Measurements from ENCODE around the gene OR2L2. TPM values are rescaled to one million over a fixed set of nuclear protein-coding genes. Genes with fewer than 3 reads are reported as not detected.
"Not testable (repeated sequence)": the region's sequence is repeated elsewhere in the genome, so short reads cannot be mapped to it uniquely, and the experiment has no call there.

Gene OR2L2
- total RNA-seq, 2 experiments from 2014 or later: 0.10 TPM

GRCh38 chr1:248065604-248066003 lies 35.7 kb downstream of the OR2L2 start:
- DNase-seq: no peak
- Mint-ChIP-seq H3K27ac (no peak overlapping the region), H3K4me3 (no peak overlapping the region), H3K36me3 (ENCODE audit: low read depth) (no peaks in the 10 kb centered on the region), H3K4me1 (no peaks in the 10 kb centered on the region), H3K27me3 (no peaks in the 10 kb centered on the region), H3K9me3 (peaks cover 5% of the 10 kb centered on the region)
- POLR2A ChIA-PET: no interaction called here
- CTCF ChIA-PET: no interaction called here

- H3K9me3 Mint-ChIP-seq: peaks cover 12% of the 10 kb centered on the region
- H3K36me3 Mint-ChIP-seq (ENCODE audit: low read depth); CTCF ChIA-PET; H3K4me3 Mint-ChIP-seq; H3K27ac Mint-ChIP-seq; H3K27me3 Mint-ChIP-seq; POLR2A ChIA-PET; DNase-seq; H3K4me1 Mint-ChIP-seq: not testable (repeated sequence)
Measured at GRCh38 chr1:248083864-248084263, 54.0 kb downstream of the OR2L2 start.

Other genes starting within 250 kb of the OR2L2 start
- gene OR14A16, start 206.0 kb upstream of the OR2L2 start, total RNA-seq: not detected
- not detected for gene OR11L1, start 188.2 kb upstream of the OR2L2 start, total RNA-seq
- gene TRIM58, start 172.9 kb upstream of the OR2L2 start, total RNA-seq: under 1 TPM; 0.58 to 0.73 TPM
- under 1 TPM in 1 of 2 experiments, not detected in 1; 0.30 TPM for gene OR2W3, start 134.5 kb upstream of the OR2L2 start, total RNA-seq
- not detected for gene OR2T8, start 109.8 kb upstream of the OR2L2 start, total RNA-seq
- gene OR2AJ1, start 105.2 kb upstream of the OR2L2 start, total RNA-seq: not detected
- gene OR2L8, start 81.2 kb upstream of the OR2L2 start, total RNA-seq: not detected
- gene OR2AK2, start 64.8 kb upstream of the OR2L2 start, total RNA-seq: not detected
- not detected for gene OR2L5, start 16.4 kb upstream of the OR2L2 start, total RNA-seq
- not detected for gene OR2L3, start 16.8 kb downstream of the OR2L2 start, total RNA-seq
- not detected for gene OR2L13, start 65.1 kb downstream of the OR2L2 start, total RNA-seq
- not detected for gene OR2M5, start 115.1 kb downstream of the OR2L2 start, total RNA-seq
- not detected for gene OR2M2, start 144.8 kb downstream of the OR2L2 start, total RNA-seq
- gene OR2M3, start 167.2 kb downstream of the OR2L2 start, total RNA-seq: not detected
- not detected for gene OR2M4, start 201.3 kb downstream of the OR2L2 start, total RNA-seq
- gene OR2T33, start 247.9 kb downstream of the OR2L2 start, total RNA-seq: not detected